HUES6 (cell line): ENCODE measurements around the gene NKAIN2.

Experiments
- H3K27ac ChIP-seq: 2 replicates; pipeline ENCODE4 v1.7.0; 2013; ENCODE audit warnings: low read depth, mild to moderate bottlenecking, low read length, inconsistent platforms
- H3K27me3 ChIP-seq: 2 replicates; pipeline ENCODE4 v1.6.1; 2013; ENCODE audit warnings: low read length; ENCODE audit not compliant: control insufficient read depth, insufficient read depth
- H3K36me3 ChIP-seq: 2 replicates; pipeline ENCODE4 v1.6.1; 2013; ENCODE audit warnings: low read length; ENCODE audit not compliant: control insufficient read depth, insufficient read depth
- H3K4me1 ChIP-seq: 2 replicates; pipeline ENCODE4 v1.6.1; 2013; ENCODE audit warnings: low read length; ENCODE audit not compliant: control insufficient read depth, insufficient read depth
- H3K4me3 ChIP-seq: 2 replicates; pipeline ENCODE4 v1.5.1; 2013; ENCODE audit warnings: low read depth, low read length
- H3K9ac ChIP-seq: one replicate; pipeline ENCODE4 v1.6.1; 2013; ENCODE audit warnings: mild to moderate bottlenecking, low read length
- H3K9me3 ChIP-seq: 2 replicates; pipeline ENCODE4 v1.6.1; 2013; ENCODE audit warnings: low read depth, low read length; ENCODE audit not compliant: control insufficient read depth, insufficient read depth

The NKAIN2 gene

GRCh38 chr6:124487623-124488431 lies 684.2 kb downstream of the NKAIN2 start:
- Histone ChIP-seq H3K9ac (no peak overlapping the region), H3K27me3 (no peaks in the 10 kb centered on the region), H3K4me3 (no peak overlapping the region), H3K27ac (no peak overlapping the region), H3K4me1 (peaks cover 8% of the 10 kb centered on the region; the same call in 1 of the 2 replicates), H3K36me3 (no peaks in the 10 kb centered on the region), H3K9me3 (no peaks in the 10 kb centered on the region)

GRCh38 chr6:124490122-124490521 lies 686.5 kb downstream of the NKAIN2 start:
- no peak overlapping the region for H3K27ac ChIP-seq
- H3K4me1 ChIP-seq, result peaks cover 14% of the 10 kb centered on the region; the same call in 1 of the 2 replicates
- H3K4me3 ChIP-seq, result no peak overlapping the region
- no peaks in the 10 kb centered on the region for H3K27me3 ChIP-seq
- no peaks in the 10 kb centered on the region for H3K36me3 ChIP-seq
- no peaks in the 10 kb centered on the region for H3K9me3 ChIP-seq
- H3K9ac ChIP-seq, result no peak overlapping the region

GRCh38 chr6:124493259-124493658 lies 689.6 kb downstream of the NKAIN2 start:
- no peak overlapping the region for H3K9ac ChIP-seq
- no peaks in the 10 kb centered on the region for H3K9me3 ChIP-seq
- no peaks in the 10 kb centered on the region for H3K36me3 ChIP-seq
- no peak overlapping the region for H3K27ac ChIP-seq
- H3K4me3 ChIP-seq, result no peak overlapping the region
- H3K27me3 ChIP-seq, result no peaks in the 10 kb centered on the region
- peaks cover 17% of the 10 kb centered on the region for H3K4me1 ChIP-seq

GRCh38 chr6:124494956-124495664 lies 691.4 kb downstream of the NKAIN2 start:
- no peaks in the 10 kb centered on the region for H3K27me3 ChIP-seq
- H3K36me3 ChIP-seq, result no peaks in the 10 kb centered on the region
- H3K4me1 ChIP-seq, result peaks cover 15% of the 10 kb centered on the region
- H3K27ac ChIP-seq, result no peak overlapping the region
- H3K4me3 ChIP-seq, result no peak overlapping the region
- no peak overlapping the region for H3K9ac ChIP-seq
- no peaks in the 10 kb centered on the region for H3K9me3 ChIP-seq

GRCh38 chr6:124495665-124496190 lies 692.1 kb downstream of the NKAIN2 start:
- no peaks in the 10 kb centered on the region for H3K9me3 ChIP-seq
- no peak overlapping the region for H3K27ac ChIP-seq

GRCh38 chr6:124496334-124496733 lies 692.7 kb downstream of the NKAIN2 start:
- Histone ChIP-seq H3K27ac (no peak overlapping the region), H3K9me3 (no peaks in the 10 kb centered on the region), H3K36me3 (no peaks in the 10 kb centered on the region), H3K4me1 (peaks cover 15% of the 10 kb centered on the region), H3K27me3 (no peaks in the 10 kb centered on the region), H3K4me3 (no peak overlapping the region), H3K9ac (no peak overlapping the region)

More at GRCh38 chr6:124495665-124496190, 692.1 kb downstream of the NKAIN2 start:
- no peaks in the 10 kb centered on the region for H3K27me3 ChIP-seq
- H3K4me1 ChIP-seq, result peaks cover 15% of the 10 kb centered on the region
- H3K9ac ChIP-seq, result no peak overlapping the region
- no peak overlapping the region for H3K4me3 ChIP-seq
- H3K36me3 ChIP-seq, result no peaks in the 10 kb centered on the region

- H3K9me3 ChIP-seq, result no peaks in the 10 kb centered on the region
- H3K9ac ChIP-seq, result no peak overlapping the region
- H3K36me3 ChIP-seq, result no peaks in the 10 kb centered on the region
- H3K27me3 ChIP-seq, result no peaks in the 10 kb centered on the region
- no peak overlapping the region for H3K4me3 ChIP-seq
- no peak overlapping the region for H3K27ac ChIP-seq
- no peaks in the 10 kb centered on the region; the same call in 1 of the 2 replicates for H3K4me1 ChIP-seq
Measured at GRCh38 chr6:124512431-124512830, 708.8 kb downstream of the NKAIN2 start.

- H3K27ac ChIP-seq, result no peak overlapping the region
- no peaks in the 10 kb centered on the region; the same call in 1 of the 2 replicates for H3K4me1 ChIP-seq
- H3K4me3 ChIP-seq, result no peak overlapping the region
- H3K9me3 ChIP-seq, result no peaks in the 10 kb centered on the region
- H3K9ac ChIP-seq, result no peak overlapping the region
- no peaks in the 10 kb centered on the region for H3K27me3 ChIP-seq
- no peaks in the 10 kb centered on the region for H3K36me3 ChIP-seq
Measured at GRCh38 chr6:124517339-124517738, 713.7 kb downstream of the NKAIN2 start.

- no peak overlapping the region for H3K9ac ChIP-seq
- H3K4me1 ChIP-seq, result no peaks in the 10 kb centered on the region; the same call in 1 of the 2 replicates
- H3K27me3 ChIP-seq, result no peaks in the 10 kb centered on the region
- no peaks in the 10 kb centered on the region for H3K36me3 ChIP-seq
- no peak overlapping the region for H3K27ac ChIP-seq
- H3K4me3 ChIP-seq, result no peak overlapping the region
- H3K9me3 ChIP-seq, result no peaks in the 10 kb centered on the region
Measured at GRCh38 chr6:124520514-124520913, 716.8 kb downstream of the NKAIN2 start.

GRCh38 chr6:124522335-124522734 lies 718.7 kb downstream of the NKAIN2 start:
- Histone ChIP-seq H3K27me3 (no peaks in the 10 kb centered on the region), H3K4me1 (no peaks in the 10 kb centered on the region), H3K9ac (no peak overlapping the region), H3K27ac (no peak overlapping the region), H3K9me3 (no peaks in the 10 kb centered on the region), H3K36me3 (no peaks in the 10 kb centered on the region), H3K4me3 (no peak overlapping the region)
